DMS79 (cell line): ENCODE data around the gene ZNF491.
A peak's percentile ranks its signal among the peaks of the same experiment; 100 is the strongest.
"Not testable (repeated sequence)": the region's sequence is repeated elsewhere in the genome, so short reads cannot be mapped to it uniquely, and the experiment has no call there.

ENCODE experiments used
- DNase-seq: peaks from one replicate; lab custom pipeline; 2025; lab: John Stamatoyannopoulos, UW

ZNF491 gene

GRCh38 chr19:11798391-11799330, at the start of gene ZNF491:
ZNF491 (plus strand) TSS chr19:11798523; CDS start chr19:11805954, 7,431 bp downstream.
- peak; percentile 92 for DNase-seq

- no peak for DNase-seq
Measured at GRCh38 chr19:11749751-11750150, 48.6 kb upstream of the ZNF491 start.

GRCh38 chr19:11752244-11752736, 46.0 kb upstream of the ZNF491 start:
- DNase-seq: no peak

GRCh38 chr19:11754663-11755062, 43.7 kb upstream of the ZNF491 start:
- DNase-seq: no peak

GRCh38 chr19:11756965-11757364, 41.4 kb upstream of the ZNF491 start:
- DNase-seq: no peak

GRCh38 chr19:11759805-11760204, 38.5 kb upstream of the ZNF491 start:
- DNase-seq: no peak

- DNase-seq: no peak
Measured at GRCh38 chr19:11763117-11763516, 35.2 kb upstream of the ZNF491 start.

GRCh38 chr19:11763611-11764010, 34.7 kb upstream of the ZNF491 start:
- DNase-seq: no peak

GRCh38 chr19:11766597-11767591, 31.4 kb upstream of the ZNF491 start, which contains the start of gene ZNF441:
ZNF441 (plus strand) TSS chr19:11767000; CDS start chr19:11767194, 194 bp downstream.
- peak; percentile 92 for DNase-seq

GRCh38 chr19:11767633-11768133, 30.6 kb upstream of the ZNF491 start:
- DNase-seq: peak; percentile 9

- DNase-seq: no peak
Measured at GRCh38 chr19:11769995-11770394, 28.3 kb upstream of the ZNF491 start.

- DNase-seq: not testable (repeated sequence)
Measured at GRCh38 chr19:11771520-11771919, 26.8 kb upstream of the ZNF491 start.

- not testable (repeated sequence) for DNase-seq
Measured at GRCh38 chr19:11776669-11777068, 21.7 kb upstream of the ZNF491 start.

GRCh38 chr19:11780431-11781020, 17.8 kb upstream of the ZNF491 start:
- DNase-seq: no peak

- no peak for DNase-seq
Measured at GRCh38 chr19:11781295-11782057, 16.8 kb upstream of the ZNF491 start.

- DNase-seq: no peak
Measured at GRCh38 chr19:11783767-11784166, 14.6 kb upstream of the ZNF491 start.

GRCh38 chr19:11784356-11784755, 14.0 kb upstream of the ZNF491 start:
- DNase-seq: no peak

GRCh38 chr19:11787536-11787935, 10.8 kb upstream of the ZNF491 start:
- DNase-seq: no peak

GRCh38 chr19:11792942-11793341, 5.4 kb upstream of the ZNF491 start:
- DNase-seq: no peak

- peak; percentile 95 for DNase-seq
Measured at GRCh38 chr19:11797491-11797890, 832 bp upstream of the ZNF491 start.
